Mesendoderm (in vitro differentiated cells): ENCODE measurements around the gene HADHB.
A peak's percentile ranks its signal among the peaks of the same experiment; 100 is the strongest.

Source experiments
- DNase-seq: peaks from one replicate; pipeline ENCODE4 v3.0.0; 2013
- H2AK5ac ChIP-seq: 2 replicates; pipeline ENCODE4 v1.6.1; 2013; ENCODE audit warnings: low read length, inconsistent platforms
- H2BK120ac ChIP-seq: 2 replicates; pipeline ENCODE4 v1.6.1; 2013; ENCODE audit warnings: low read depth, mild to moderate bottlenecking, low read length, moderate library complexity, mixed read lengths
- H2BK15ac ChIP-seq: replicated peaks from 2 replicates; pipeline ENCODE4 v1.6.1; 2013; ENCODE audit warnings: low read depth, mild to moderate bottlenecking, moderate library complexity
- H2BK5ac ChIP-seq: 2 replicates; pipeline ENCODE4 v1.6.1; 2013; ENCODE audit warnings: low read length, inconsistent platforms
- H3K18ac ChIP-seq: 2 replicates; pipeline ENCODE4 v1.6.1; 2013; ENCODE audit warnings: mild to moderate bottlenecking, low read length, mixed read lengths
- H3K23ac ChIP-seq: one replicate; pipeline ENCODE4 v1.6.1; 2013; ENCODE audit warnings: low read length
- H3K27ac ChIP-seq: 2 replicates; pipeline ENCODE4 v1.5.1; 2013; ENCODE audit warnings: low read depth, mild to moderate bottlenecking, inconsistent platforms, low read length, moderate library complexity
- H3K27me3 ChIP-seq: 2 replicates; pipeline ENCODE4 v1.6.1; 2013; ENCODE audit warnings: low read length, control low read depth, mild to moderate bottlenecking, inconsistent platforms; ENCODE audit not compliant: insufficient read depth, poor library complexity
- H3K36me3 ChIP-seq: 2 replicates; pipeline ENCODE4 v1.6.1; 2013; ENCODE audit warnings: low read length, inconsistent platforms; ENCODE audit not compliant: control insufficient read depth, insufficient read depth
- H3K4ac ChIP-seq: one replicate; pipeline ENCODE4 v1.6.1; 2013; ENCODE audit warnings: low read depth, mild to moderate bottlenecking, low read length, moderate library complexity
- H3K4me1 ChIP-seq: 2 replicates; pipeline ENCODE4 v1.6.1; 2013; ENCODE audit warnings: low read depth, low read length, inconsistent platforms; ENCODE audit not compliant: control insufficient read depth
- H3K4me2 ChIP-seq: 2 replicates; pipeline ENCODE4 v1.6.1; 2013; ENCODE audit warnings: low read length
- H3K4me3 ChIP-seq: 2 replicates; pipeline ENCODE4 v1.5.1; 2013; ENCODE audit warnings: mild to moderate bottlenecking, low read length
- H3K56ac ChIP-seq: one replicate; pipeline ENCODE4 v1.6.1; 2013; ENCODE audit warnings: low read length
- H3K79me1 ChIP-seq: 2 replicates; pipeline ENCODE4 v1.6.1; 2013; ENCODE audit warnings: low read length, inconsistent platforms
- H3K79me2 ChIP-seq: 2 replicates; pipeline ENCODE4 v1.6.1; 2013; ENCODE audit warnings: mild to moderate bottlenecking, low read length; ENCODE audit not compliant: control insufficient read depth, insufficient read depth
- H3K9ac ChIP-seq: 2 replicates; pipeline ENCODE4 v1.6.1; 2013; ENCODE audit warnings: low read length, inconsistent platforms
- H4K5ac ChIP-seq: one replicate; pipeline ENCODE4 v1.6.1; 2013; ENCODE audit warnings: low read length
- H4K8ac ChIP-seq: one replicate; pipeline ENCODE4 v1.6.1; 2013; ENCODE audit warnings: low read depth, mild to moderate bottlenecking, control low read depth, low read length, moderate library complexity
- WGBS: extraction: QIAGEN DNeasy Blood & Tissue Kit; methylation state at CpG from one replicate; pipeline ENCODE4 v1.1.7; 2013; ENCODE audit warnings: low lambda C conversion rate, missing lambda C conversion rate; ENCODE audit not compliant: insufficient coverage; ENCODE audit errors: extremely low coverage; 5-methylcytosine and 5-hydroxymethylcytosine counted together

The HADHB gene

GRCh38 chr2:26203906-26204305 lies 40.8 kb upstream of the HADHB start:
- DNase-seq = no peak
- no CpG with 5 or more reads among the region's 7 CpGs for WGBS
- peaks cover 9% of the 10 kb centered on the region for H3K36me3 ChIP-seq
- H3K79me1 ChIP-seq = no peaks in the 10 kb centered on the region
- peak overlapping the region; percentile 18 for H3K27ac ChIP-seq
- no peak overlapping the region for H3K4me3 ChIP-seq
- no peak overlapping the region for H2BK120ac ChIP-seq
- H3K18ac ChIP-seq = no peak overlapping the region
- H3K4me2 ChIP-seq = no peak overlapping the region
- H2AK5ac ChIP-seq = no peak overlapping the region
- H2BK15ac ChIP-seq = no peak overlapping the region
- H3K4me1 ChIP-seq = peaks cover 4% of the 10 kb centered on the region
- H3K27me3 ChIP-seq = no peaks in the 10 kb centered on the region
- no peak overlapping the region for H4K8ac ChIP-seq
- H3K23ac ChIP-seq = no peak overlapping the region
- no peak overlapping the region for H3K9ac ChIP-seq
- H2BK5ac ChIP-seq = no peak overlapping the region
- no peak overlapping the region for H4K5ac ChIP-seq
- H3K4ac ChIP-seq = no peak overlapping the region
- H3K56ac ChIP-seq = peak overlapping the region; percentile 8
- H3K79me2 ChIP-seq = no peaks in the 10 kb centered on the region

GRCh38 chr2:26212011-26212410 lies 32.7 kb upstream of the HADHB start:
- no peak overlapping the region for H2AK5ac ChIP-seq
- H3K4me3 ChIP-seq = no peak overlapping the region
- H3K4me1 ChIP-seq = no peaks in the 10 kb centered on the region
- H4K5ac ChIP-seq = no peak overlapping the region
- H2BK120ac ChIP-seq = no peak overlapping the region
- H3K4ac ChIP-seq = no peak overlapping the region
- H2BK15ac ChIP-seq = no peak overlapping the region
- no peak overlapping the region for H2BK5ac ChIP-seq
- no peaks in the 10 kb centered on the region for H3K79me2 ChIP-seq
- no peak overlapping the region for H3K27ac ChIP-seq
- no peaks in the 10 kb centered on the region for H3K27me3 ChIP-seq
- H3K36me3 ChIP-seq = peaks cover 9% of the 10 kb centered on the region
- DNase-seq = no peak
- WGBS = no CpG with 5 or more reads among the region's 5 CpGs
- H3K23ac ChIP-seq = no peak overlapping the region
- H3K9ac ChIP-seq = no peak overlapping the region
- H4K8ac ChIP-seq = no peak overlapping the region
- no peaks in the 10 kb centered on the region for H3K79me1 ChIP-seq
- no peak overlapping the region for H3K18ac ChIP-seq
- H3K56ac ChIP-seq = no peak overlapping the region
- H3K4me2 ChIP-seq = no peak overlapping the region

- Histone ChIP-seq H3K4me3 (no peak overlapping the region), H3K27me3 (no peaks in the 10 kb centered on the region), H3K4me1 (no peaks in the 10 kb centered on the region), H3K18ac (no peak overlapping the region), H4K8ac (no peak overlapping the region), H2BK120ac (no peak overlapping the region), H3K9ac (no peak overlapping the region), H2AK5ac (no peak overlapping the region), H3K36me3 (peaks cover 4% of the 10 kb centered on the region), H3K79me2 (no peaks in the 10 kb centered on the region), H3K4ac (no peak overlapping the region), H3K27ac (no peak overlapping the region), H3K4me2 (no peak overlapping the region), H3K56ac (no peak overlapping the region), H2BK15ac (no peak overlapping the region), H3K23ac (no peak overlapping the region), H4K5ac (no peak overlapping the region), H2BK5ac (no peak overlapping the region), H3K79me1 (no peaks in the 10 kb centered on the region)
- DNase-seq = no peak
- no CpG with 5 or more reads among the region's 1 CpG for WGBS
Observed at GRCh38 chr2:26214759-26215158, 30.0 kb upstream of the HADHB start.

GRCh38 chr2:26215833-26216232 lies 28.9 kb upstream of the HADHB start:
- H4K8ac ChIP-seq = no peak overlapping the region
- DNase-seq = no peak
- no CpG with 5 or more reads among the region's 1 CpG for WGBS
- H3K79me1 ChIP-seq = no peaks in the 10 kb centered on the region
- H2BK5ac ChIP-seq = no peak overlapping the region
- H3K23ac ChIP-seq = no peak overlapping the region
- H3K18ac ChIP-seq = no peak overlapping the region
- no peak overlapping the region for H3K4me2 ChIP-seq
- no peak overlapping the region for H3K4ac ChIP-seq
- H3K56ac ChIP-seq = no peak overlapping the region
- no peak overlapping the region for H2AK5ac ChIP-seq
- H3K4me1 ChIP-seq = no peaks in the 10 kb centered on the region
- no peak overlapping the region for H3K9ac ChIP-seq
- H3K27ac ChIP-seq = no peak overlapping the region
- H3K27me3 ChIP-seq = no peaks in the 10 kb centered on the region
- no peak overlapping the region for H3K4me3 ChIP-seq
- H2BK15ac ChIP-seq = no peak overlapping the region
- no peaks in the 10 kb centered on the region for H3K79me2 ChIP-seq
- H2BK120ac ChIP-seq = no peak overlapping the region
- H3K36me3 ChIP-seq = peaks cover 6% of the 10 kb centered on the region
- no peak overlapping the region for H4K5ac ChIP-seq

GRCh38 chr2:26216587-26216986 lies 28.2 kb upstream of the HADHB start:
- no peak overlapping the region for H4K8ac ChIP-seq
- DNase-seq = no peak
- no peak overlapping the region for H3K4me3 ChIP-seq
- no peak overlapping the region for H3K9ac ChIP-seq
- no peak overlapping the region for H3K23ac ChIP-seq
- no peaks in the 10 kb centered on the region for H3K4me1 ChIP-seq
- no peak overlapping the region for H2BK120ac ChIP-seq
- H4K5ac ChIP-seq = no peak overlapping the region
- no peaks in the 10 kb centered on the region for H3K79me2 ChIP-seq
- H3K4ac ChIP-seq = no peak overlapping the region
- no CpG with 5 or more reads among the region's 4 CpGs for WGBS
- H3K36me3 ChIP-seq = peaks cover 6% of the 10 kb centered on the region
- no peaks in the 10 kb centered on the region for H3K79me1 ChIP-seq
- H3K27ac ChIP-seq = no peak overlapping the region
- no peak overlapping the region for H2BK5ac ChIP-seq
- H3K4me2 ChIP-seq = no peak overlapping the region
- H3K18ac ChIP-seq = no peak overlapping the region
- H2AK5ac ChIP-seq = no peak overlapping the region
- H2BK15ac ChIP-seq = no peak overlapping the region
- H3K27me3 ChIP-seq = no peaks in the 10 kb centered on the region
- H3K56ac ChIP-seq = no peak overlapping the region

GRCh38 chr2:26217720-26218119 lies 27.0 kb upstream of the HADHB start:
- no CpG with 5 or more reads among the region's 6 CpGs for WGBS

More at GRCh38 chr2:26217720-26218119, 27.0 kb upstream of the HADHB start:
- Histone ChIP-seq H3K56ac (no peak overlapping the region), H3K4me1 (no peaks in the 10 kb centered on the region), H3K4ac (no peak overlapping the region), H3K4me3 (no peak overlapping the region), H3K9ac (no peak overlapping the region), H4K8ac (no peak overlapping the region), H3K36me3 (peaks cover 5% of the 10 kb centered on the region), H3K27ac (no peak overlapping the region), H2BK15ac (no peak overlapping the region), H2BK120ac (no peak overlapping the region), H3K23ac (no peak overlapping the region), H3K79me2 (no peaks in the 10 kb centered on the region), H2BK5ac (no peak overlapping the region), H3K79me1 (no peaks in the 10 kb centered on the region), H2AK5ac (no peak overlapping the region), H4K5ac (no peak overlapping the region), H3K18ac (no peak overlapping the region), H3K27me3 (no peaks in the 10 kb centered on the region), H3K4me2 (no peak overlapping the region)
- DNase-seq = no peak
